ENCODE data around the gene MATCAP1.
A peak's percentile ranks its signal among the peaks of the same experiment; 100 is the strongest.

The MATCAP1 gene

GRCh38 chr16:67155295-67156142 lies 28.2 kb downstream of the MATCAP1 start:
- DNase-seq, result peak; percentile 59 to 61

GRCh38 chr16:67154578-67155294 lies 29.0 kb downstream of the MATCAP1 start:
- DNase-seq, result no peak

GRCh38 chr16:67151431-67152097 lies 32.2 kb downstream of the MATCAP1 start:
- DNase-seq, result no peak

GRCh38 chr16:67150833-67151396 lies 32.8 kb downstream of the MATCAP1 start, which contains the start of gene B3GNT9:
Gene B3GNT9, minus strand, starts transcription at chr16:67150998. Its CDS starts 513 bp downstream, at chr16:67150485.
- no peak for DNase-seq

GRCh38 chr16:67150047-67150832 lies 33.5 kb downstream of the MATCAP1 start:
- DNase-seq, result no peak

GRCh38 chr16:67149276-67150046 lies 34.3 kb downstream of the MATCAP1 start:
- no peak for DNase-seq

GRCh38 chr16:67148656-67149275 lies 35.0 kb downstream of the MATCAP1 start:
- no peak for DNase-seq

GRCh38 chr16:67148221-67148620 lies 35.5 kb downstream of the MATCAP1 start:
- DNase-seq, result no peak

- no peak for DNase-seq
Measured at GRCh38 chr16:67147437-67148140, 36.2 kb downstream of the MATCAP1 start.

- no peak for DNase-seq
Measured at GRCh38 chr16:67146523-67147357, 37.0 kb downstream of the MATCAP1 start.

GRCh38 chr16:67145746-67146145 lies 38.0 kb downstream of the MATCAP1 start:
- DNase-seq, result no peak

- DNase-seq, result no peak
Measured at GRCh38 chr16:67144943-67145342, 38.8 kb downstream of the MATCAP1 start.

GRCh38 chr16:67142342-67142741 lies 41.4 kb downstream of the MATCAP1 start:
- no peak for DNase-seq

- DNase-seq, result no peak
Measured at GRCh38 chr16:67141391-67141790, 42.4 kb downstream of the MATCAP1 start.

- DNase-seq, result no peak
Measured at GRCh38 chr16:67137605-67138004, 46.2 kb downstream of the MATCAP1 start.

GRCh38 chr16:67129422-67129821 lies 54.3 kb downstream of the MATCAP1 start:
- DNase-seq, result no peak

GRCh38 chr16:67128887-67129286 lies 54.9 kb downstream of the MATCAP1 start:
- no peak for DNase-seq

- DNase-seq, result no peak
Measured at GRCh38 chr16:67128417-67128816, 55.3 kb downstream of the MATCAP1 start.
